Measurements from ENCODE around the gene CPNE4. TPM values are rescaled to one million over a fixed set of nuclear protein-coding genes. Genes with fewer than 3 reads are reported as not detected.
"Not testable (repeated sequence)": the region's sequence is repeated elsewhere in the genome, so short reads cannot be mapped to it uniquely, and the experiment has no call there.

CPNE4 gene
- total RNA-seq, 2 donors from 2014 or later = 0.31 to 28.0 TPM

- H3K9me3 ChIP-seq = no peaks in the 10 kb centered on the region
- no peaks in the 10 kb centered on the region for H3K27me3 ChIP-seq
- H3K27ac ChIP-seq = no peak overlapping the region
- peaks cover 23% of the 10 kb centered on the region for H3K36me3 ChIP-seq
- TF ChIP-seq CTCF (IDR thresholded peaks at IDR 0.05) = no peak
- no peak overlapping the region for H3K4me3 ChIP-seq
- no peak for DNase-seq (ENCODE audit: low spot score)
- no peaks in the 10 kb centered on the region for H3K4me1 ChIP-seq
These were observed 540.1 kb downstream of the CPNE4 start for GRCh38 chr3:131494706-131495105.

- H3K36me3 ChIP-seq = peaks cover 19% of the 10 kb centered on the region
These were observed 543.0 kb downstream of the CPNE4 start for GRCh38 chr3:131491775-131492174.

GRCh38 chr3:131491084-131491483 is 543.7 kb downstream of the CPNE4 start:
- H3K4me1 ChIP-seq = no peaks in the 10 kb centered on the region
- H3K36me3 ChIP-seq = peaks cover 23% of the 10 kb centered on the region
- no peaks in the 10 kb centered on the region for H3K27me3 ChIP-seq

More at GRCh38 chr3:131491775-131492174, 543.0 kb downstream of the CPNE4 start:
- no peak overlapping the region for H3K4me3 ChIP-seq
- no peak for TF ChIP-seq CTCF (IDR thresholded peaks at IDR 0.05)
- no peaks in the 10 kb centered on the region for H3K9me3 ChIP-seq
- DNase-seq (ENCODE audit: low spot score) = no peak
- no peak overlapping the region for H3K27ac ChIP-seq
- no peaks in the 10 kb centered on the region for H3K4me1 ChIP-seq
- no peaks in the 10 kb centered on the region for H3K27me3 ChIP-seq

GRCh38 chr3:131486545-131486944 is 548.3 kb downstream of the CPNE4 start:
- peaks cover 25% of the 10 kb centered on the region for H3K36me3 ChIP-seq
- not testable (repeated sequence) for H3K9me3 ChIP-seq; H3K4me3 ChIP-seq; H3K4me1 ChIP-seq; H3K27me3 ChIP-seq; DNase-seq (ENCODE audit: low spot score); H3K27ac ChIP-seq

More at GRCh38 chr3:131491084-131491483, 543.7 kb downstream of the CPNE4 start:
- Histone ChIP-seq H3K27ac (no peak overlapping the region), H3K4me3 (no peak overlapping the region), H3K9me3 (no peaks in the 10 kb centered on the region)
- no peak for TF ChIP-seq CTCF (IDR thresholded peaks at IDR 0.05)
- no peak for DNase-seq (ENCODE audit: low spot score)

- Histone ChIP-seq H3K9me3 (no peaks in the 10 kb centered on the region), H3K4me1 (no peaks in the 10 kb centered on the region), H3K4me3 (no peak overlapping the region), H3K27me3 (no peaks in the 10 kb centered on the region), H3K36me3 (peaks cover 25% of the 10 kb centered on the region), H3K27ac (no peak overlapping the region)
- no peak for TF ChIP-seq CTCF (IDR thresholded peaks at IDR 0.05)
- DNase-seq (ENCODE audit: low spot score) = no peak
These were observed 549.7 kb downstream of the CPNE4 start for GRCh38 chr3:131485119-131485518.

- no peak for DNase-seq (ENCODE audit: low spot score)
- no peak for TF ChIP-seq CTCF (IDR thresholded peaks at IDR 0.05)
- no peak overlapping the region for H3K27ac ChIP-seq
- no peak overlapping the region for H3K4me3 ChIP-seq
- H3K4me1 ChIP-seq = no peaks in the 10 kb centered on the region
- no peaks in the 10 kb centered on the region for H3K27me3 ChIP-seq
- peaks cover 25% of the 10 kb centered on the region for H3K36me3 ChIP-seq
- no peaks in the 10 kb centered on the region for H3K9me3 ChIP-seq
These were observed 550.2 kb downstream of the CPNE4 start for GRCh38 chr3:131484496-131485111.

Small RNA genes lying within 50 kb of the gene (microRNA-seq; reads per million reads assigned to microRNA genes)
- gene MIR5704 (ENCODE audit: borderline number of aligned reads in 2 of 2, borderline replicate concordance in 1 of 2) = 0 reads per million in 2 donors
